ENCODE measurements around the gene SETD5. TPM values are rescaled to one million over a fixed set of nuclear protein-coding genes. Genes with fewer than 3 reads are reported as not detected.

The SETD5 gene
- total and polyA plus RNA-seq, 2 of the 8 experiments (the other 6 are each of a cell fraction or from before 2014, with no cell fraction given) = 108 to 234 TPM

- TF ChIP-seq NRF1 (IDR thresholded peaks at IDR 0.05; ENCODE audit: low read depth, low read length) (no peak), TEAD4 (IDR thresholded peaks at IDR 0.05; ENCODE audit: low read depth, low read length) (no peak), SIN3A (conservative IDR thresholded peaks at IDR 0.05 in 1 of 2, IDR thresholded peaks at IDR 0.05 in 1 of 2; ENCODE audit: low read depth in 1 of 2, low read length in 2 of 2) (no peak)
- TF ChIP-seq, protein P1, sequence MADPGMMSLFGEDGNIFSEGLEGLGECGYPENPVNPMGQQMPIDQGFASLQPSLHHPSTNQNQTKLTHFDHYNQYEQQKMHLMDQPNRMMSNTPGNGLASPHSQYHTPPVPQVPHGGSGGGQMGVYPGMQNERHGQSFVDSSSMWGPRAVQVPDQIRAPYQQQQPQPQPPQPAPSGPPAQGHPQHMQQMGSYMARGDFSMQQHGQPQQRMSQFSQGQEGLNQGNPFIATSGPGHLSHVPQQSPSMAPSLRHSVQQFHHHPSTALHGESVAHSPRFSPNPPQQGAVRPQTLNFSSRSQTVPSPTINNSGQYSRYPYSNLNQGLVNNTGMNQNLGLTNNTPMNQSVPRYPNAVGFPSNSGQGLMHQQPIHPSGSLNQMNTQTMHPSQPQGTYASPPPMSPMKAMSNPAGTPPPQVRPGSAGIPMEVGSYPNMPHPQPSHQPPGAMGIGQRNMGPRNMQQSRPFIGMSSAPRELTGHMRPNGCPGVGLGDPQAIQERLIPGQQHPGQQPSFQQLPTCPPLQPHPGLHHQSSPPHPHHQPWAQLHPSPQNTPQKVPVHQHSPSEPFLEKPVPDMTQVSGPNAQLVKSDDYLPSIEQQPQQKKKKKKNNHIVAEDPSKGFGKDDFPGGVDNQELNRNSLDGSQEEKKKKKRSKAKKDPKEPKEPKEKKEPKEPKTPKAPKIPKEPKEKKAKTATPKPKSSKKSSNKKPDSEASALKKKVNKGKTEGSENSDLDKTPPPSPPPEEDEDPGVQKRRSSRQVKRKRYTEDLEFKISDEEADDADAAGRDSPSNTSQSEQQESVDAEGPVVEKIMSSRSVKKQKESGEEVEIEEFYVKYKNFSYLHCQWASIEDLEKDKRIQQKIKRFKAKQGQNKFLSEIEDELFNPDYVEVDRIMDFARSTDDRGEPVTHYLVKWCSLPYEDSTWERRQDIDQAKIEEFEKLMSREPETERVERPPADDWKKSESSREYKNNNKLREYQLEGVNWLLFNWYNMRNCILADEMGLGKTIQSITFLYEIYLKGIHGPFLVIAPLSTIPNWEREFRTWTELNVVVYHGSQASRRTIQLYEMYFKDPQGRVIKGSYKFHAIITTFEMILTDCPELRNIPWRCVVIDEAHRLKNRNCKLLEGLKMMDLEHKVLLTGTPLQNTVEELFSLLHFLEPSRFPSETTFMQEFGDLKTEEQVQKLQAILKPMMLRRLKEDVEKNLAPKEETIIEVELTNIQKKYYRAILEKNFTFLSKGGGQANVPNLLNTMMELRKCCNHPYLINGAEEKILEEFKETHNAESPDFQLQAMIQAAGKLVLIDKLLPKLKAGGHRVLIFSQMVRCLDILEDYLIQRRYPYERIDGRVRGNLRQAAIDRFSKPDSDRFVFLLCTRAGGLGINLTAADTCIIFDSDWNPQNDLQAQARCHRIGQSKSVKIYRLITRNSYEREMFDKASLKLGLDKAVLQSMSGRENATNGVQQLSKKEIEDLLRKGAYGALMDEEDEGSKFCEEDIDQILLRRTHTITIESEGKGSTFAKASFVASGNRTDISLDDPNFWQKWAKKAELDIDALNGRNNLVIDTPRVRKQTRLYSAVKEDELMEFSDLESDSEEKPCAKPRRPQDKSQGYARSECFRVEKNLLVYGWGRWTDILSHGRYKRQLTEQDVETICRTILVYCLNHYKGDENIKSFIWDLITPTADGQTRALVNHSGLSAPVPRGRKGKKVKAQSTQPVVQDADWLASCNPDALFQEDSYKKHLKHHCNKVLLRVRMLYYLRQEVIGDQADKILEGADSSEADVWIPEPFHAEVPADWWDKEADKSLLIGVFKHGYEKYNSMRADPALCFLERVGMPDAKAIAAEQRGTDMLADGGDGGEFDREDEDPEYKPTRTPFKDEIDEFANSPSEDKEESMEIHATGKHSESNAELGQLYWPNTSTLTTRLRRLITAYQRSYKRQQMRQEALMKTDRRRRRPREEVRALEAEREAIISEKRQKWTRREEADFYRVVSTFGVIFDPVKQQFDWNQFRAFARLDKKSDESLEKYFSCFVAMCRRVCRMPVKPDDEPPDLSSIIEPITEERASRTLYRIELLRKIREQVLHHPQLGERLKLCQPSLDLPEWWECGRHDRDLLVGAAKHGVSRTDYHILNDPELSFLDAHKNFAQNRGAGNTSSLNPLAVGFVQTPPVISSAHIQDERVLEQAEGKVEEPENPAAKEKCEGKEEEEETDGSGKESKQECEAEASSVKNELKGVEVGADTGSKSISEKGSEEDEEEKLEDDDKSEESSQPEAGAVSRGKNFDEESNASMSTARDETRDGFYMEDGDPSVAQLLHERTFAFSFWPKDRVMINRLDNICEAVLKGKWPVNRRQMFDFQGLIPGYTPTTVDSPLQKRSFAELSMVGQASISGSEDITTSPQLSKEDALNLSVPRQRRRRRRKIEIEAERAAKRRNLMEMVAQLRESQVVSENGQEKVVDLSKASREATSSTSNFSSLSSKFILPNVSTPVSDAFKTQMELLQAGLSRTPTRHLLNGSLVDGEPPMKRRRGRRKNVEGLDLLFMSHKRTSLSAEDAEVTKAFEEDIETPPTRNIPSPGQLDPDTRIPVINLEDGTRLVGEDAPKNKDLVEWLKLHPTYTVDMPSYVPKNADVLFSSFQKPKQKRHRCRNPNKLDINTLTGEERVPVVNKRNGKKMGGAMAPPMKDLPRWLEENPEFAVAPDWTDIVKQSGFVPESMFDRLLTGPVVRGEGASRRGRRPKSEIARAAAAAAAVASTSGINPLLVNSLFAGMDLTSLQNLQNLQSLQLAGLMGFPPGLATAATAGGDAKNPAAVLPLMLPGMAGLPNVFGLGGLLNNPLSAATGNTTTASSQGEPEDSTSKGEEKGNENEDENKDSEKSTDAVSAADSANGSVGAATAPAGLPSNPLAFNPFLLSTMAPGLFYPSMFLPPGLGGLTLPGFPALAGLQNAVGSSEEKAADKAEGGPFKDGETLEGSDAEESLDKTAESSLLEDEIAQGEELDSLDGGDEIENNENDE (IDR thresholded peaks at IDR 0.05; ENCODE audit: insufficient replicate concordance, low read length) = no peak
These were observed 18.8 kb downstream of the SETD5 start (continued) for GRCh38 chr3:9416139-9416780.

Data from H1 (cell line).